GM18505 (cell line): ENCODE measurements around the gene TSC22D4.
A peak's percentile ranks its signal among the peaks of the same experiment; 100 is the strongest.
"Not testable (repeated sequence)": the region's sequence is repeated elsewhere in the genome, so short reads cannot be mapped to it uniquely, and the experiment has no call there.

ENCODE experiments used
- ATAC-seq: cut with Tn5 transposase; IDR thresholded peaks from one replicate; pipeline ENCODE4 v1.9.1; 2021; ENCODE audit not compliant: unreplicated experiment
- POLR2A ChIP-seq: IDR thresholded peaks from 4 replicates; pipeline ENCODE4 v1.6.1; 2011; ENCODE audit warnings: borderline replicate concordance; ENCODE audit not compliant: insufficient read depth, insufficient read length; ENCODE audit errors: extremely low read depth

TSC22D4 gene

DNA sequence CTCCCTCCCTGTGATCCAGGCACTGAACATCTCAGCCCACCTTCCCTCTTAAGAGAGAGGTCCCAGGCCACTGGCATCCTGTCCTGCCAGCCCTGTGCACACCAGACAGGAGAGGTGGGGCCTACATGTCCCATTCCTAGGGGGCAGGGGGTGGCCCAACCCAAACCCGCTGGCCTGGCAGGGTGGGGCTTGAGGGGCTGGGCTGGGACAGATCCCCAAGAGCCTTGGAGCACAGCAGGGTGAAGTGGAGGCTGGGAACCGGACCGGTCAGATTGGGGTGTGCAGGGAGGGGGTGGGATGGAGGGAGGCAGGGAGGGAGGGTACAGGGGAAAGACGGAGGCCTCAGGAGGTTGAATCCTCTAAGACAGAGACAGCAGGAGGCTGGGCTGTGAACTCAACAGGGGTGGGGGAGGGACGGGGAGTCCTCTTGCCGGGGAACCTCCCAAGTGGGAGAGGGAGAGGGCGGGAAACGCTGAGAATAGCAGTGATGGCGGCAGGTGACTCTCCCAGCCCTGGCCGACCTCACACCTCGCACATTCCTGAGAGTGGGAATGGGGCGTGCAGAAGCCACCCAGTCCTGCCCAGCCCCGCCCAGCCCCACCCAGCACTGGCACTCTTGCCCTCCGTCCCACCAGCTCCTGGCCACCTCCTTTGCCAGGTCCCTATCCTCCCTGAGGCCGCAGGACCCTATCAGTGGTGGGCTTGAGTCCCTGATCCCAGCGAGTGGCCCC lies 6.7 kb downstream of the TSC22D4 start:
- no peak for TF ChIP-seq POLR2A

DNA sequence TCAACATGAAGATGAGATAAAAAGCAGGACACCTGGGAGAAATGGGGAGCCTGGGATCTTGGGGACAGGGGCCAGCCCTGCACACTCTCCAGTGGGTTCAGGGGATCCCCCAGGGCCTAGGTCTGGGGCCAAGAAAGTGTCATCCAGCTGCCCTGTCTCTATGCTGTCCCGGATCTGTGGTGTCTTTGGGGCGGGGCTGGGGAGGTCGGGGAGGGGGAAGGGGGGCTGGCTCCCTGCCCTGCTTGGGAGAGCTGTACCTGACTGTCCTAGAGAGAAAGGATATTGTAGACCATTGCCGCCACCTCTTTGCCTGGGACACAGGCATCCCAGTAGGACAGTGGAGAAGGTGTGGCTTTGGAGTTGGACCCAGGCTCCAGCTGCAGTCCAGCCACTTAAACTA lies 8.0 kb downstream of the TSC22D4 start:
- no peak for ATAC-seq
- TF ChIP-seq POLR2A: no peak

More for the DNA sequence above, 6.7 kb downstream of the TSC22D4 start:
- ATAC-seq: no peak

DNA sequence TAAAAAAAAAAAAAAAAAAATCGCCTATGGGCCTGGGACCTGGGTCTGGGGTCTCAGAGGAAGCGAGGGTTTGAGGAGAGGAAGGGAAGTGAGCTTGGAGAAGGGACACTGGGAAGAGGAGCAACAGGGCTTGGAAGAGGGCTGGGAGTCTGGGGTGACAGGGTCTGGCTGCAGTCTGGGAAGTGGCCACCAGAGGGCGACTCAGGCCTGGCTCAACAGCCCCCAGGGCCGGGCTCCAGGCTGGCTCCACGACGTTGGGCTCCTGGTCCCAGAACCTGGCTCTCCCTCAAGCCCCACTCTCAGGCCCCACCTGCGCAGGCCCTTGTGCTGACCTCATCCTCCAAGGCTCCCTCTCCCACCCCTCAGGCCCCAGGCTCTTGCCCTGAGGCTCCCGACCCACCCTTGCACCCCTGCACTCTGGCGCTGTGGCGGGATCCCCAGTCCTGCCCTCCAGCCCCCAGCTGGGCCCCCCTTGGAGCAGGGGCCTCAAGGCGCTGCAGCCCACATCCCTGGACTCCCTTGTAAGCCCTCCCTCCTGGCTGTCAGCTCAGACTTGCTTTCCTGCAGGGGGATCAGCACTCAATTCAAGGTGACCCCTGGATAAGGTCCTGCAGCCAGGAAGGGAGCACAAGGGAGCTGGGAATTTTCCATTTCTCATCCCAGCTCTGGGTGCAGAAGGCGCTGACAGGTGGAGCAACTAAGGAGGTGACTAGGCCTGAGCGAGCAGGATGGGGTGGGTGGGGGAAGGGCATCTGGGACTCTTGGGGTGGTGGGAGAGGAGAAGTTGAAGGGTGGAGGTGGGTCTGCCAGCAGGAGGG lies 9.6 kb downstream of the TSC22D4 start:
- peak; percentile 31 for TF ChIP-seq POLR2A
- no peak for ATAC-seq

DNA sequence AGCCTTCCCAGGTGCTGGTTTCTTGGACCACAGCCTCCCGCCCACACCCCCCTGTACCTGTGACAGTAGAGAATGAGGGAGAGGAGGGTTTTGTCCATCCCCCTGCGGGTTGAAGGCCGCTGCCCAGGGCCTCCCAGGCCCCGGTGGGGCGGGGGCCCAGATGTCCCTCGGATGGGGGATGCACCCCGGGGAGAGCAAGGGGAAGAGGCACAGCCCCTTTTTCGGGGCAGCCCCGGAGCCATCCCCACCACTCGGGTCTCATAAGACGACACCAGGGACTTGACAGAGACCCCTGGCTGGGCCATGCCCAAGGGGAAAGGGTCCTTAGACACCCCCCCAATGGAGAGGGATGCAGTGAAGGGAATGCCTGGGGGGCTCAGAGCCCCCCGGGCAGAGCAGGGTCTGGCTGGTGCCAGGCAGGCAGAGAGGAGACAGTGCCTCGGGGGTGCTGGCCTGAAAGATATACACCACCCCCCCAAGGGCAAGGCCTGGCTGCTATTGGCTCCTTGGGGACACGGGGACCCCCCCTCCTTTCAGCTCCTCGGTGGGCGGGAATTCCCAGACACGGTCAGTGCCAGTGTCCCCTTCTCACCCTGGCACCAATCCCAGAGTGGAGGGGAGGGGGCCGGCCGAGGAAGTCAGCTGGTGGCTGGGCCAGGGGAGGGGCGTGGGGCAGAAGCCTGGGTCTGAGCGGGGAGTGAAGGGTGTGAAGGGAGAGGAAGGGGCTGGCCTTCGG lies 11.2 kb downstream of the TSC22D4 start:
- ATAC-seq: no peak
- no peak for TF ChIP-seq POLR2A

DNA sequence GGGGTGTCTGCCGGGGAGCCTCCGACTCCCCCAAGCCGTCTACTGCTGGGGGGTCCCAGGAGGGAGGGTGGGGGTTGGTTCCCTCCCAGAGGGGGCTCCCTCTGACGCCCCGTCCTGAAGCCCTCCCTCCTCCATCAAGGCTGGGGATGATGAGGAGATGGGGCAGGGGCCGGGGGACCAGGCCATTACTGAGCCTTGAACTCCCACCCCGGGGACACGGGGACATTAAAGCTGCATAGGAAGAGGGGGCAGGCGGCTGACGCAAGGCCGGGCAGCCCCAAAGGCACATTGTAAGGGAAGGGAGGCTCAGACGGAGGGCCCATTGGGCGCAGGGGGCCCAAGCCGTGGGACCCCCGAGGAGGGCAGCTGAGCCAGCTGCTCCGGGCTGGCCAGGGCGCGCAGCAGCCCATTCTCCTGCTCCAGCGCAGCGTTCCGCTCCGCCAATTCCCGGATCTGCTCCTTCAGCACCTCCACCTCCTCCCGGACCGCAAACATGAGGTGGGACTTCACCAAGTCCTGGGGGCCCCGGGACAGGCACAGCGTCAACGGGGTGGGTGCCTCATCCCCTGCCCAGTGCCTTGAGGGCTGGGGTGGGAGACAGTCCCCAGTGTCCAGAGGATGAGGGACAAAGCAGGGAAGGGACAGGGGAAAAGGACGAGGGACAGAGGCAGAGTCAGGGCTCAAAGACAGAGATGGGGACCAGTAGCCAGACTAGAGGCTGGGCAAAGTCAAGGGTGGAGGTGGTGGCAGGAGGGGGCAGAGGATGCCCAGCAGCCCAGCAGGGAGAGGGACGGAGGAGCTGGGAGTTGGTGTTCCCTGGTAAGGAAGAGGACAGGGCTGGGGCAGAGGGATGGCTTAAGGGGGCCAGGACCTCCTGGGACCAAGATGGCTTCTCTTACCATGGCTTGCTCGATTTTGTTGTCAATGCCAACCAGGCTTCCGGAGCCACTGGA lies 12.1 kb downstream of the TSC22D4 start:
- TF ChIP-seq POLR2A: peak; percentile 24
- no peak for ATAC-seq

DNA sequence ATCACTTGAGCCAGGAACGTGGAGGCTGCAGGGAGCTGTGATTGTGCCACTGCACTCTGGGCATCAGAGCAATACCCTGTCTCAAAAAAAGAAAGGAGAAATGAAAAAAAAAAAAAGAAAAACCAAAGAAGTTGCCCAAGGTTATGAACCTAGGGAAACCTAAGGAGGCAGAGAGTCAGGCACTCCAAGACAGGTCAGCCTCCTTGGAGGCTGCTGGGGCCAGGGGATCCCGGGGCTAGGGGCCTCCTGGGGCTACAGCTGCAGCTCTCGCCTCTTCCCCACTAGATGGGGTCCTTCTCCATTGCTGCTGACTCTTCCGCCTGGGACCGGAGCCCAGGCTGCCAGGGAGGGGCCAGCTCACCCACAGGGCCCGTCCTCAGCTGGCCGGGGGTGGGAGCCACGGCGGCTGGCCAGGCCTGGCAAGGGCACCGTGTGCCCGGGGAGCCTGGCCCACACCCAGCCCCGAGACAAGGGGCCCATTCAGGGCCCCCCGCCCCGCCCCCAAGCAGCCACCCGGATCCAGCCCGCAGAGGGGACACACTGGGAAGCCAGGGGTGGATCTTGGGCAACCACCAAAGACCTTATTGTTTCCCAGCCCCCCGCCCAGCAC lies 13.2 kb downstream of the TSC22D4 start:
- peak; percentile 14 for TF ChIP-seq POLR2A
- no peak for ATAC-seq

DNA sequence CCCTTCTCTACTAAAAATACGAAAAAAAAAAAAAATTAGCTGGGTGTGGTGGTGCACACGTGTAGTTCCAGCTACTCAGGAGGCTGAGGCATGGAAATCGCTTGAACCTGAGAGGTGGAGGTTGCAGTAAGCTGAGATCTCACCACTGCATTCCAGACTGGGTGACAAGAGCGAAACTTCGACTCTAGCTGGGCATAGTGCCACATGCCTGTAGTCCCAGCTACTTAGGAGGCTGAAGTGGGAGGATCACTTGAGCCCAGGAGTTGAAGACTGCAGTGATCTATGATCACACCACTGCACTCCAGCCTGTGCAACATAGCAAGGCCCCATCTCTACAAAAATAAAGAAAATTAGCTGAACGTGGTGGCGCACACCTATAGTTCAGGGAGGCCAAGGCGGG lies 13.7 kb downstream of the TSC22D4 start:
- no peak for ATAC-seq

DNA sequence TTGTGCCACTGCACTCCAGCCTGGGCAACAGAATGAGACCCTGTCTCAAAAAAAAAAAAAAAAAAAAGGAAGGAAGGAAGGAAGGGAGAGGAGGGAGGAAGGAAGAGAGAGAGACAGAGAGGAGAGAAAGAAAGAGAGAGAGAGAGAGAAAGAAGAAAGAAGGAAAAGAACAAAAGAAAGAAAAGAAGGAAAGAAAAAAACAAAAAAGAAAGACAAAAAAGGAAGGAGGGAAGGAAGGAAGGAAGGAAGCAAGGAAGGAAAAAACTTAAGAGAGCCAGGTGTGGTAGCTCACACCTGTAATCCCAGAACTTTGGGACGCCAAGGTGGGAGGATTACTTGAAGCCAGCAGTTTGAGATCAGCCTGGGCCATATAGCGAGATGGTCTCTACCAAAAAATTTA lies 14.2 kb downstream of the TSC22D4 start:
- no peak for TF ChIP-seq POLR2A
- ATAC-seq: no peak

More for the DNA sequence above, 13.7 kb downstream of the TSC22D4 start:
- TF ChIP-seq POLR2A: no peak

DNA sequence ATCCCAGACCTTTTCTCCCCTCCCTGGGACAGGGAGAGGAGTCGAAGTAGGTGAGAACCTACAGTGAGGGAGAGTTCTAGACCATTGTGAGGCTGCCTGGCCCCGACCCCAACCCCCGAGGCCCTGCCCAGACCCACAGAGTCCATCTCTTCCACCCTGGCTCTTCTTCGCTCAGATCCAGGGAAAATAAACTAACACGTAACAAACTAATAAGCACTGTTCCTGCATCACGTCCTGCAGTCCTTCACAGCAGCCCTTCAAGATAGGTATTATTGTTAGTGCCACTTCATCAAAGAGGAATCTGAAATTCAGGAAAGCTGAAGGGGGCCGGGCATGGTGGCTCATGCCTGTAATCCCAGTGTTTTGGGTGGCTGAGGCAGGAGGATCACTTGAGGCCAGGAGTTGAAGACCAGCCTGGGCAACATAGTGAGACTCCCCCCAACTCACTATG lies 14.8 kb downstream of the TSC22D4 start, which contains the start of gene SPACDR:
Gene SPACDR, minus strand, starts transcription at position 51 of the 451 bp plus-strand sequence. CDS start 235 bp downstream, outside the sequence.
- no peak for ATAC-seq

DNA sequence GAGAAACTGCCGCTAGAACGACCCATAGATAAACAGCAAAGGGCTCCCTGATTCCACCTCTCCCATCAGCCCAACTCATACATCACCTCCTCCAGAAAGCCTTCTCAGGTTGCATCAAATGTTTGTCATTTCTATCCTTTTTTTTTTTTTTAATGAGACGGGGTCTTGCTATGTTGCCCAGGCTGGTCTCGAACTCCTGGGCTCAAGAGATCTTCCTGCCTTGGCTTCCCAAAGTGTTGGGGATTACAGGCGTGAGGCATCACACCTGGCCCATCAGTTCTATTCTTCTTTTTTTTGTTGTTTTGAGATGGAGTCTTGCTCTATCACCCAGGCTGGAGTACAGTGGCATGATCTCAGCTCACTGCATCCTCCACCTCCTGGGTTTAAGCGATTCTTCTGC lies 22.0 kb downstream of the TSC22D4 start:
- TF ChIP-seq POLR2A: no peak
- ATAC-seq: no peak

More for the DNA sequence above, 14.8 kb downstream of the TSC22D4 start, which contains the start of gene SPACDR:
- TF ChIP-seq POLR2A: no peak

DNA sequence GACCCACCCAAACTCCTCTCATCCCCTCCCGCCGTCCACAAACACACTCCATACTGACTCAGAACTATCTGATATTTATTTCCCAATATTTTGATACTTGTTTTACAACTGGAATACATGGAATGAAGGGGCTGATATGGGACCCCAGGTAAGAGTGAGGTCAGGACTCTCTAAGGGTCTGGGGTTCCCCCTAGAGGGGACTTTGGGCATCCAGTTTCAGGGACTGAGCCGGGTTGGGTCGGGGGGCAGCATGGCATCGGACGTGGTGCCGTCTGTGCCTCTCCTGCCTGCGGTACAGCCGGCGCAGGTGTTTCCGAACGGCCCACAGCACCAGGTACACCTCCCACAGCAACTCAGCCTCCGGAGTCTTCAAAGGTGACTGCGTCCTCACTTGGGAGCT lies 22.5 kb downstream of the TSC22D4 start:
- TF ChIP-seq POLR2A: no peak
- no peak for ATAC-seq

DNA sequence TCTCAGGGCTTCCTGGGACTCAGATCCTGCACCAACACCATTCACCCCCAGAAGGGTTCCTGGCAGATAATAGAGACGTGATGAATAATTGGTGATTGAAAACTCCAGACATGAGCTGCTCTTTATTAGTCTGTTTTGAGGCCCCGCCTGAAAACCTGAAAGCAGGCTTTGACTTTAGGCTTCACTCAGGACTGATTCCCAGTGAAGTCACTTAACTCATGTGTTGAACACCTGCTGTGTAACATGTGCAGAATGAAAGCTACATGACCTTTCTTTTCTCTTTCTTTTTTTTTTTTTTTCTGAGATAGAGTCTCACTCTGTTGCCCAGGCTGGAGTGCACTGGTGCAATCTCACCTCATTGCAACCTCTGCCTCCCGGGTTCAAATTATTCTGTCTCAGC lies 23.8 kb downstream of the TSC22D4 start:
- no peak for TF ChIP-seq POLR2A
- no peak for ATAC-seq

DNA sequence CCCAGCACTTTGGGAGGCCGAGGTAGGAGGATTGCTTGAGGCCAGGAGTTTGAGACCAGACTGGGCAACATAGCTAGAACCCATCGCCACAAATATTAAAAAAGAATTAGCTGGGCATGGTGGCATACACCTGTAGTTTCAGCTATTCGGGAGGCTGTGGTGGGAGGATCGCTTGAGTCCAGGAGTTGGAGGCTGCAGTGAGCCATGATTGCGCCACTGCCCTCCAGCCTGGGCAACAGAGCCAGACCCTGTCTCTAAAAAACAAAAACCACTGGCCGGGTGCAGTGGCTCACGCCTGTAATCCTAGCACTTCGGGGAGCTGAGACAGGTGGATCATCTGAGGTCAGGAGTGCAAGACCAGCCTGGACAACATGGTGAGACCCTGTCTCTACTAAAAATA lies 25.2 kb downstream of the TSC22D4 start:
- ATAC-seq: not testable (repeated sequence)
